HG03196 (cell line): ENCODE results near the gene P2RX7.
"Not testable (repeated sequence)": the region's sequence is repeated elsewhere in the genome, so short reads cannot be mapped to it uniquely, and the experiment has no call there.

Source experiments
- ATAC-seq: cut with Tn5 transposase; IDR thresholded peaks from one replicate; pipeline ENCODE4 v1.9.1; 2021; ENCODE audit not compliant: unreplicated experiment

Gene P2RX7

GRCh38 chr12:121170151-121170550, 37.5 kb downstream of the P2RX7 start:
- ATAC-seq = no peak

- ATAC-seq = no peak
These were observed 38.1 kb downstream of the P2RX7 start for GRCh38 chr12:121170611-121171260.

GRCh38 chr12:121172145-121172544, 39.5 kb downstream of the P2RX7 start:
- ATAC-seq = no peak

DNA sequence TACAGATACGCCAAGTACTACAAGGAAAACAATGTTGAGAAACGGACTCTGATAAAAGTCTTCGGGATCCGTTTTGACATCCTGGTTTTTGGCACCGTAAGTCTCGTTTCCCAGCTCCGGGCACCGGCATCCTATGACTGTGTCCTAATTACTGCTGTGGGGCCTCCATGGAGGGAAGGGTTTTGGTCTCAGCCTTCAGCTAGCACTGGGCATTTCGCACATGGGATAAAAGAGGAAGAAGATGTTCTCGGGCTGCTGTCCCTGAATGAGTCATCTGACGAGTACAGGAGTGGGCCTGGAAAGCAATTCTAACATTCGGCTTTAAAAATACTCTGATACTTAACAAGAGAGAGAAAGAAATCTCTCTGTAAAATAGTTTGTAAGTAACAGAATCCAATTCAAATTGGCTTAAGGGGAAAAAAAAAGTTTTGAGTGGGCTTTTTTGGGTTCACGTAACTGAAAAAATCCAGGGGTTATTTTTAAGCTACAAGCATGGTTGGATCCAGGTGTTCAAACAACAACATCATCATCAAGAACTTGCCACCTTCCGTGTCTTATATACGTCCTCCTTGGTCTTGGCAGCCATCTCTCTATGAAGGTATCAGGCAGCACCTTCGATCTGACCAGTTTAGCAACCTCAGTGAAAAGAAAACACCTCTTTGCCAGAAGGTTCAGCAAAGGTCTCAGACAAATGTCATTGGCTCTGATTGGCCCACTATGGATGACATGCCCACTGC, 42.9 kb downstream of the P2RX7 start:
- ATAC-seq = no peak

DNA sequence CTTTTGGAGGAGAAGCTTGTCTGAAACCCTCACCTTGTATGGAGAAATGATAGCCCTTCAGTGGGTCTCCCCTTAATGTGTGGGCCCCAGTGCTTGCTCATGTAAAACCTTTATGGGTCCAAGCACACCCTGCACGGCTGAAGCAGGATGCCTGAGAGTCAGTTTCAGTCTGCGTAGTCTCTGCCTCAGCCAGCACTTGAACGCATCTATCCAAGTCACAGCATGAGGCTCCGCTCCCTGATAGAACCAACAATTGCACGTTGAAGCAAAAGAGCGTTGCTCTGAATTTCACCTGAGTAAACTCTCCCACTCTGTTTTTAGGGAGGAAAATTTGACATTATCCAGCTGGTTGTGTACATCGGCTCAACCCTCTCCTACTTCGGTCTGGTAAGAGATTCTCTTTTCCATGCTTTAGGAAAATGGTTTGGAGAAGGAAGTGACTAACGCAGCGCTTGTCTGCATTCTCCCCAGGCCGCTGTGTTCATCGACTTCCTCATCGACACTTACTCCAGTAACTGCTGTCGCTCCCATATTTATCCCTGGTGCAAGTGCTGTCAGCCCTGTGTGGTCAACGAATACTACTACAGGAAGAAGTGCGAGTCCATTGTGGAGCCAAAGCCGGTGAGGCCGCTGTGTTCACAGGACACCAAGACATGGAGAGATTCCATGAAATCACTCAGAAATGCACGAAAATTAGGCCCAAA, 44.3 kb downstream of the P2RX7 start:
- ATAC-seq = no peak

DNA sequence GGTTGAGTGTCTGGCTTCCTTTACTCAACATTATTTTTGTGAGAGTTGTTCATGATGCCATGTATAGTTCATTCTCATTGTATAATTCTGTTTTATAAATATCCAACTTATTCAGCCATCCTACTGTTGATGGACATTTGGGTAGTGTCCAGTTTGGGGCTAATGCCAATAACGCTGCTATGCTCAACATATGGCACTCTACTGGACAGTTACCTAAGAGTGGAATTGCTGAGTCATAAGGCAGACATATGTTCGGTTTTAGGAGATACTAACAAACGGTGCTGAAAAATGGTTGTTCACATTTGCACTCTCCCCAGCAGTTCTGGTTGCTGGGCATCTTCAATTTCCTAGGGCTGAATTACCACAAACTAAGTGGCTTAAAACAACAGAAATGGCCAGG, 48.5 kb downstream of the P2RX7 start:
- no peak for ATAC-seq

GRCh38 chr12:121182222-121182893, 49.7 kb downstream of the P2RX7 start:
- no peak for ATAC-seq

- ATAC-seq = no peak
These were observed 51.7 kb downstream of the P2RX7 start for GRCh38 chr12:121184425-121184824.

GRCh38 chr12:121184984-121185889, 52.6 kb downstream of the P2RX7 start:
- no peak for ATAC-seq

GRCh38 chr12:121186826-121187225, 54.1 kb downstream of the P2RX7 start:
- ATAC-seq = no peak

DNA sequence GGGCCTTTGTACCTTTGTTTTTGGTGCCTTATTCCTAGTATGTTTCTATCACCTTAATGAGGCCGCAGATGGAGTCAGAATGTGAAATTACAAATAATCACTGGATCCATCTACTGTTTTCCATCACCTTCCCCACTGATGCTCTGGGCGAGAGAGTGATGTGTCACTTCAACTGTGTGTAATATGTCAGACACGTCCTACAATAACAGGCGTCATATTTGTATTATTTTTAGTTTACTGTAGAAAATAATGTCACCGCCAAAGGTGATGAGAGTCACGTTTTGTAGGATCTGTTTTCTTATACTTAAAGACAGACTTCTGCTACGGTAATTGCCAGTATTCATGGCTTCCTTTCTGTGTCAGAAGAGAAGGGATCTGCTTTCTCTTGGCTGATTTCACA, 54.8 kb downstream of the P2RX7 start:
- ATAC-seq = no peak

- no peak for ATAC-seq
These were observed 55.6 kb downstream of the P2RX7 start for GRCh38 chr12:121188227-121188626.

DNA sequence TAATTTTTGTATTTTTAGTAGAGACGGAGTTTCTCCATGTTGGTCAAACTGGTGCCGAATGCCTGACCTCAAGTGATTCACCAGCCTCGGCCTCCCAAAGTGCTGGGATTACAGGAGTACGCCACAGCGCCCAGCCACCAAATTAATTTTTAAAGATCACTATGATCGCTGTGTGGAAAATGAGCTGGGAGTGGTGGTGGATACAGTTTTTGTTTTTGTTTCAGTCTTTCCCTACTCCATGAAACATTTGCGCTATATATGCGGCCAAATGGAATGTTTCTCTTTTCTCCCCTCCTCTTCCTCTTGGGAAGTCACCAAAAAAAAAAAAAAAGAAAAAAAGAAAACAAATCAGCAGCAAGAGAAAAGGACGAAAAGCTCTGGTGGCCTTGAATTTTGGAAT, 56.5 kb downstream of the P2RX7 start:
- no peak for ATAC-seq

- ATAC-seq = no peak
These were observed 57.0 kb downstream of the P2RX7 start for GRCh38 chr12:121189619-121190155.

GRCh38 chr12:121190523-121191031, 57.9 kb downstream of the P2RX7 start:
- no peak for ATAC-seq

DNA sequence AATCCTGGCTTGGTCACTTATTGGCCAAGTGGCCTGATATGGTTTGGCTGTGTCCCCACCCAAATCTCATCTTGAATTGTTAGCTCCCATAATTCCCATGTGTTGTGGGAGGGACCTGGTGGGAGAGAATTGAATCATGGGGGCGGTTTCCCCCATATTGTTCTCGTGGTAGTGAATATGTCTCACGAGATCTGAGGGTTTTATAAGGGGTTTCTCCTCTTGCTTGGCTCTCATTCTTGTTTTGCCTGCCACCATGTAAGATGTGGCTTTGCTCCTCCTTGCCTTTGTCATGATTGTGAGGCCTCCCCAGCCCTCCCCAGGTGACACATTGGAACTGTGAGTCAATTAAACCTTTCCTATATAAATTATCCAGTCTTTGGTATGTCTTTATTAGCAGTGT, 58.5 kb downstream of the P2RX7 start:
- no peak for ATAC-seq

GRCh38 chr12:121196902-121197301, 64.2 kb downstream of the P2RX7 start:
- ATAC-seq = no peak

- ATAC-seq = no peak
These were observed 66.3 kb downstream of the P2RX7 start for GRCh38 chr12:121198949-121199348.

DNA sequence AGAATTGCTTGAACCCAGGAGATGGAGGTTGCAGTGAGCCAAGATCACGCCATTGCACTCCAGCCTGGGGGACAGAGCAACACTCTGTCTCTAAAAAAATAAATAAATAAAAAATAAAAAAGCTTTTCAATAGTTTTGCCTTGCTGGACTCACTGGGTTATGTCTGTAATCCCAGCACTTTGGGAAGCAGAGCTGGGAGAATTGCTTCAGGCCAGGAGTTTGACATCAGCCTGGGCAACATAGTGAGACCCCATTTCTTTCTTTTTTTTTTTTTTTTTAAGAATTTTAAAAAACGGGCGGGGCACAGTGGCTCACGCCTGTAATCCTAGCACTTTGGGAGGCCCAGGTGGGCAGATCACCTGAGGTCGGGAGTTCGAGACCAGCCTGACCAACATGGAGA, 68.5 kb downstream of the P2RX7 start:
- ATAC-seq = not testable (repeated sequence)
